ENCODE data around the gene KCNG2.
"Not testable (repeated sequence)": the region's sequence is repeated elsewhere in the genome, so short reads cannot be mapped to it uniquely, and the experiment has no call there.

The KCNG2 gene

DNA sequence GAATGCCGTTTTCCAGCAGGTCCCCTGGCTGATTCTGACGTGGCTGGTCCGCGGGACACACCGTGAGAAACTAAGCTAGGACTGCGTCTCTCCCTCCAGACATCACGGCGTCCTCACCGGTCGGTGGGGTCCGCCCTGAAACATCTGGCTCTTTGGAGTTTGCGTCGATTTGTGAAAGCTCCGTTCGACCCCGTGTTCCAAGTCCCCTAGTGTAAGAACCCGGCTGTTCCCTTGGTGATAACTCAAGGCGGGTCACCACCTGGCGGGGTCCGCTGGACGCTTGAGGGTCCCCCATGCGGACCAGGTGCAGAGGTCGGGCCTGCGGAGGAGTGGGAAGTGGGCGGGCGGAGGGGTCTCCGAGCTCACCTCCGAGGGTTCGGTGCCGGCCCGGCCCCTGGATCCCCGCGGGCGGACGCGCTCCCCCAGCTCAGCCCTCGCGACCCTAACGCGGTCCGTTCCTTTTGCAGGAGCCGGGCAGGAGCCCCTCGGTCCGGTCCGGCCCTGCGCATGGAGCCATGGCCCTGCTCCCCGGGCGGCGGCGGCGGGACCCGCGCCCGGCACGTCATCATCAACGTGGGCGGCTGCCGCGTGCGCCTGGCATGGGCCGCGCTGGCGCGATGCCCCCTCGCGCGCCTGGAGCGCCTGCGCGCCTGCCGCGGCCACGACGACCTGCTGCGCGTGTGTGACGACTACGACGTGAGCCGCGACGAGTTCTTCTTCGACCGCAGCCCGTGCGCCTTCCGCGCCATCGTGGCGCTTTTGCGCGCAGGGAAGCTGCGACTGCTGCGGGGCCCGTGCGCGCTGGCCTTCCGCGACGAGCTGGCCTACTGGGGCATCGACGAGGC is 65.6 kb downstream of the KCNG2 start:
- H3K4me3 ChIP-seq (ENCODE audit: low read depth, low read length): no peak overlapping the region

DNA sequence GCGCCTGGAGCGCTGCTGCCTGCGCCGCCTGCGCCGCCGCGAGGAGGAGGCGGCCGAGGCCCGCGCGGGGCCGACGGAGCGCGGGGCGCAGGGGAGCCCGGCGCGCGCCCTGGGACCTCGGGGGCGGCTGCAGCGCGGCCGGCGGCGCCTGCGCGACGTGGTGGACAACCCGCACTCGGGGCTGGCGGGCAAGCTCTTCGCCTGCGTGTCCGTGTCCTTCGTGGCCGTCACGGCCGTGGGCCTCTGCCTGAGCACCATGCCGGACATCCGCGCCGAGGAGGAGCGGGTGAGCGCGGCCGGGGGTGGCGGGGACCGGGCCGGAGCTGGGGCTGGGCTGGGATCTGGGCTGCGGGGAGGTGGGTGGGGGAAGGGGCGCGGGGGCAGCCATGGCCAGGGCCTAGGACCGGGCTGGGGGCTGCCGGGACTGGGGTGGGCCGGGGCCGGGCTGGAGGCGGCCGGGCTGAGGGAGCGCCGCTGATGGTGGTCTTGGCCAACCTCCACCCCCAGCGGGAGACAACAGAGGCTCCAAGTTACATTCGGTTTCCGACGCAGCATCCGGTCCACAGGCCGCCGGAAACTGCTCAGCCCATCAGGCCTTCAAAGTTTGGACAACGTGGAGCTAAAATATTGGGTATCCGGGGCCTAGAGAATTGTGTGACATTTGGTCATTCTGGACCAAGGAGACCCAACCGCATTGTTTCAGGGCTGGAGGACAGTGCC is 66.4 kb downstream of the KCNG2 start:
- no peak for DNase-seq (ENCODE audit: low read depth)

More for the DNA sequence above, 65.6 kb downstream of the KCNG2 start:
- no peak for DNase-seq (ENCODE audit: low read depth)

DNA sequence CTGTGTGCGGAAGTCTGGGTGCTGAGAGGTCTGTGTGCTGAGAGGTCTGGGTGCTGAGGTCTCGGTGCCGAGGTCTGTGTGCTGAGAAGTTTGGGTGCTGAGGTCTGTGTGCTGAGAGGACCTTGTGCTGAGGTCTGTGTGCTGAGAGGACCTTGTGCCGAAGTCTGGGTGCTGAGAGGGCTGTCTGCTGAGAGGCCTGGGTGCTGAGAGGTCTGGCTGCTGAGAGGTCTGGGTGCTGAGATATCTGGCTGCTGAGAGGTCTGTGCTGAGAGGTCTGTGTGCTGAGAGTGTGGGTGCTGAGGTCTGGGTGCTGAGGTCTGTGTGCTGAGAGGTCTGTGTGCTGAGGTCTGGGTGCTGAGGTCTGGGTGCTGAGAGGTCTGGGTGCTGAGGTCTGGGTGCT is 67.2 kb downstream of the KCNG2 start:
- DNase-seq (ENCODE audit: low read depth): not testable (repeated sequence)

More for the DNA sequence above, 66.4 kb downstream of the KCNG2 start:
- H3K4me3 ChIP-seq (ENCODE audit: low read depth, low read length): no peak overlapping the region

DNA sequence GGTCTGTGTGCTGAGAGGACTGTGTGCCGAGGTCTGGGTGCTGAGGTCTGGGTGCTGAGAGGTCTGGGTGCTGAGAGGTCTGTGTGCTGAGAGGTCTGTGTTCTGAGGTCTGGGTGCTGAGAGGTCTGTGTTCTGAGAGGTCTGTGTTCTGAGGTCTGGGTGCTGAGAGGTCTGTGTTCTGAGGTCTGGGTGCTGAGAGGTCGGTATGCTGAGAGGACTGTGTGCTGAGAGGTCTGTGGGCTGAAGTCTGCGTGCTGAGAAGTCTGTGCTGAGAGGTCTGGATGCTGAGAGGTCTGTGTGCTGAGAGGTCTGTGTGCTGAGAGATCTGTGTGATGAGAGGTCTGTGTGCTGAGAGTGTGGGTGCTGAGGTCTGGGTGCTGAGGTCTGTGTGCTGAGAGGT is 68.2 kb downstream of the KCNG2 start:
- not testable (repeated sequence) for H3K4me3 ChIP-seq (ENCODE audit: low read depth, low read length); DNase-seq (ENCODE audit: low read depth)

More for the DNA sequence above, 67.2 kb downstream of the KCNG2 start:
- not testable (repeated sequence) for H3K4me3 ChIP-seq (ENCODE audit: low read depth, low read length)

DNA sequence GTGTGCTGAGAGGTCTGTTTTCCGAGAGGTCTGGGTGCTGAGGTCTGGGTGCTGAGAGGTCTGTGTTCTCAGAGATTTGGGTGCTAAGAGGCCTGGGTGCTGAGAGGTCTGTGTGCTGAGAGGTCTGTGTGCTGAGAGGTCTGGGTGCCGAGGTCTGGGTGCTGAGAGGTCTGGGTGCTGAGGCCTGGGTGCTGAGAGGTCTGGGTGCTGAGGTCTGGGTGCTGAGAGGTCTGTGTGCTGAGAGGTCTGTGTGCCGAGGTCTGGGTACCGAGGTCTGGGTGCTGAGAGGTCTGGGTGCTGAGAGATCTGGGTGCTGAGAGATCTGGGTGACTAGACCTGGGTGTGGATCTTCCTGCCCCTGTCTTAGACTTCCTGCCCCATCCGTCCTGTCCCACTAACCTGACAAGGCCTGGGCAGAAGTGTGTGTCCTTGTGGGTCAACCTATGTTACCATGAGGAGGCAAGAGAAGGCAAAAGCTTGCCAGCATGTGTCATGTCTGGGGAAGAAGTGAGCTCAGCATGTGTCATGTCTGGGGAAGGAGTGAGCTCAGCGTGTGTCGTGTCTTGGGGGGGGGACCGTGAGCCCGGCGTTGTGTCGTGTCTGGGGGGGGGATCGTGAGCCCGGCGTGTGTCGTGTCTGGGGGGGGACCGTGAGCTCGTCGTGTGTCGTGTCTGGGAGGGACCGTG is 69.3 kb downstream of the KCNG2 start:
- no peak overlapping the region for H3K4me3 ChIP-seq (ENCODE audit: low read depth, low read length)
- no peak for DNase-seq (ENCODE audit: low read depth)

DNA sequence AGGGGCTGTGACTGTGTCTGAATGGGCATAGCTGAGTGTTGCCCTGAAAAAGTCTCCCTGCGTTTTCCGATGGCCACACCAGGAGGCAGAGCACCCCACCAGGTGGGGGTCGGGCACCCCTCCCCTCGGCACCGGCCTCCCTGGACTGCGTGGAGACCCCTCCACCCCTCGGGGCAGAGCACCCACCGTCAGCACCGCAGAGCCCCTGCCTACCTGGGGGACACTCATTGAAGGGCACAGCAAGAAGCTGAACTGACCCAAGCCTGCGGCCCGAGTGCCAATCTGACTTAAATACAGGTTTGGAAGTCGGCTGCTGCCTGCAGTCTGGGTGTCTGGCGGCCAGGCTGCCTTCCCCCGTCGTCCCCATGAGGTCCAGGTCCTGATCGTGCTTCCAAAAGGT is 69.9 kb downstream of the KCNG2 start:
- no peak overlapping the region for H3K4me3 ChIP-seq (ENCODE audit: low read depth, low read length)
- DNase-seq (ENCODE audit: low read depth): no peak

DNA sequence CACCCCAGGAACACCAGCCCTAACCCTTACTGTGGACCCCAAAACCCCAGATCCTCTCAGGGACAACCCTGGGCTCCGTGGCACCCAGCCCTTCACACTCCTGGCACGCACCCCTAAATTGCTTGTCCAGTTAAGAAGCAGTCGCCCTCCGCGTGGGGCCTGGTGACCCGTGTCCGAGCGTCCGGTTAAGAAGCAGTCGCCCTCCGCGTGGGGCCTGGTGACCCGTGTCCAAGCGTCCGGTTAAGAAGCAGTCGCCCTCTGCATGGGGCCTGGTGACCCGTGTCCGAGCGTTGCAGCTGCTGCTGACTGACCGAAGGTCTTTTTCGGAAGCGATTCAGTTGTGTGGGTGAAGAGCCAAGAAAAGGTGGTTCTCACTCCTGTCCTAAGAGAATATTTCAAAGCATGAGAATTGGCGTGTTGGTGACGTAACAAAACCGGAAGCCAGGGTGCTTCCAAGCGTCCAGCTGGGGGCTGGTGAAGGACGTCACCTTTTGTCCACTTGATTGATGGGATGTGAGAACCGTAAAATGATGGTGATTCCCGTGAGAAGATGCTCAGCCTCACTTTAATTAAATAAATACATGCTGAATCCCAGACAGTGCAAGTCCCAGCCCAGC is 70.5 kb downstream of the KCNG2 start:
- no peak for DNase-seq (ENCODE audit: low read depth)
- H3K4me3 ChIP-seq (ENCODE audit: low read depth, low read length): no peak overlapping the region

DNA sequence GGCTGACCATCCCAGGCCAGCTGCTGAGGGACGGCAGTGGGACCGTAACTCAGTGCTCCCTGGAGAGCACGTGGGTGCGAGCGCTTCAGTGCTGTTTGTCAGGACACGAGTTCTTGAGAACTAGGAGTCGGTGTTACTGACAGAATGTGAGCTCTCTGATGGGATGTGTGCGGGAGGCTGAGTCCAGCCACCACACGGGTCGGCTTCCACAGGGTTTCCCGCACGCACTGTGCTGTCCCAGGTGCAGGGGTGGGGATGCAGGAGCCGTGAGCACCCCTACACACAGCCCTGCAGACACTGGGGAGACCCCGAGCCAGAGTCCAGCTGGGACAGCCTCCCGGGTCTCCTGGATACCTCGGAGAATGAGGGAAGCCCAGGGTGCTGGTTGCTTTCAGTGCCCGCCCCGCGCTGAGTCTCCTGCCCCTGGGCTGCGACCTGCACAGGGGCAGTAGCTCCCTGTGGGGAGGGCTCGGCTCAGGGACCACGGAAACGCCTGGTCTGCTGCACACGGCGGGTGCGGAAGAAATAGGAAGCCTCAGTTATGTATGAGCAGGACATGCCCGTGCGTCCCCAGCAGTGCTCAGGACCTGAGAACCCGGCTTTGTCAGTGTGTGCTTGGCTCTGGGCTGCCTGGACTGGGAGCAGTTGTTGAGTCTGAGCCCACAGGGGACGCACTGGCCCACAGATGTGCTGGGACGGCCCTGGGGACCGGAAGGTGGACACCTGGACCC is 71.2 kb downstream of the KCNG2 start:
- no peak for DNase-seq (ENCODE audit: low read depth)
- no peak overlapping the region for H3K4me3 ChIP-seq (ENCODE audit: low read depth, low read length)

DNA sequence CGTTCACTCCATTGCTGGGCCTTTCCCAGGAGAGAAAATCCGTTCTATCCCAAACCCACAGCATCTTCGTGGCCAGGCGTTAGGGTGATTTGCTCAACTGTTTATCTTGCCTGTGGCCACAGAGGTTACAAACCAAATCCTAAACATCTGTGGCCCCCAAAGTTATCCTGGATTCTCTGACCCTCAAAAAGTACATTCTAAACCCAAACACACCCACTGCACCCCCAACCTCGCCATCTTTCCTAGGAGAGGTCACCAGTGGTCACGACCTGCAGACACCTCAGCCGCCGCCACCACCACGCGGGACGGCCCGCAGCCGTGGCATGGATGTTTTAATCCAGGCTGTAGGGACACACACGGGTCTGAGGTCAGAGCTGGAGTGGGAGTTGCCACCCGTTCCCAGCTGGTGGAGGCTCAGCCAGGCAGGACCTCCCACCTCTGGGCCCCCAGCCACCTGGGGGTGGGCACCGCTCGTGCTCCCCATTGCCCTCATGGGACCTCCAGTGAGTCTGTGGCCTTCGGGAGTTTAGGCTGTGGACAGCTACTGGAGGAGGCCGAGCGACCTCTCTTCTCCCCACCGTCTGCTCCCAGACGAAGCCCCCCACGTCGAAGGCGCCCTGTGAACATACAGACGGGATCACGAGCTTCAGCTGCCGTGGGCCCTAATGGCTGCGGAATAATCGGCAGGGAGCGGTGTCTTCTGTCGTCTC is 72.0 kb downstream of the KCNG2 start:
- DNase-seq (ENCODE audit: low read depth): no peak
- H3K4me3 ChIP-seq (ENCODE audit: low read depth, low read length): no peak overlapping the region

DNA sequence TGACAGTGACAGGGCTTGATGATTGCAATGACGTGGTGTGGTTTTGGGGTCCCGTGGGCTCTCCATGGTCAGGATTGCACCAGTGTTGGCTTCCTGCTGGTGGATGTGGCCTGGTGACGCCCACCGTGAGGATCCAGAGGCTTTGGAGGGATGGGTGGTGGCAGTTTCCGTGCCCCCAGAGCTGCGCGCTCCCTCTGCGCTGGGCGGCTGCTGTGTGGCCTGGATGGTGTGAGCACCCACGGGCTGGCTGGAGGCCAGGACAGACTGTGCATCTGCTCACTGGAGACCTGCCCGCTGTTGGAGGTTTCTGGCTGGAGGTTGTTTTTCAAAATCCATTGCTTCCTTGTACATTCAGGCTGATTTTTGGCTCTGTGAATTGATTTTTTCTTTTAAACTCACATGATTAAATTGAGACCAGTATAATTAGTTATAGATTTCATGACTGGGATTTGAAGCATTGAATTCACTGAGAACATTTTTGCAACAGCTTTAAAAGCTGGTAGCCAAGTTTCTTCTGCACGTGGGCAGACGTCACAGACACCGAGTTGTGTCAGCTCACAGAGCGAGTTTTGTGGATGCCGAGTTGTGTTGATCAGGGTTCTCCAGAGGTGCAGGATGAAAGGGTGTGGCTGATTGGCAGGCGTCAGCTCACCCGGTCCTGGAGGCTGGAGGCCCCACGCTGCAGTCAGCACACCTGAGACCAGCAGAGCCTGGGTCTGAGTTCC is 72.7 kb downstream of the KCNG2 start:
- DNase-seq (ENCODE audit: low read depth): no peak
- no peak overlapping the region for H3K4me3 ChIP-seq (ENCODE audit: low read depth, low read length)

DNA sequence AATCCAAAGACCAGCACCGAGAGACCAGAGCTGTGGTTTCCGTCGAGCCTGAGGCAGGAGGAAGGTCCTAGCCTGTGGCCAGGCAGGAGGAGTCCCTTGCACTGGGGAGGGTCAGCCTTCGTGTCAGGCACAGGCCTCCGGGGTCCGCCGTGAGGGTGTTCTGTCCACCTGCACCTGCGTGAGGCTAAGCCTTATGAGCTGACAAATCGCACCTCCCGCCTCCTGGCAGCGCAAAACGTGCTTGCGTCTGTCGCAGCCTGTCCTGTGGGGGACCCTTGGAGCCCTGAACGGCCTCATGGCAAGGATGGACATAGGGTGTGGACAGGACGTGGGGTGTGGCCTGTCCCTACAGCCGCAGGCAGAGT is 73.3 kb downstream of the KCNG2 start:
- no peak for DNase-seq (ENCODE audit: low read depth)
- H3K4me3 ChIP-seq (ENCODE audit: low read depth, low read length): no peak overlapping the region

DNA sequence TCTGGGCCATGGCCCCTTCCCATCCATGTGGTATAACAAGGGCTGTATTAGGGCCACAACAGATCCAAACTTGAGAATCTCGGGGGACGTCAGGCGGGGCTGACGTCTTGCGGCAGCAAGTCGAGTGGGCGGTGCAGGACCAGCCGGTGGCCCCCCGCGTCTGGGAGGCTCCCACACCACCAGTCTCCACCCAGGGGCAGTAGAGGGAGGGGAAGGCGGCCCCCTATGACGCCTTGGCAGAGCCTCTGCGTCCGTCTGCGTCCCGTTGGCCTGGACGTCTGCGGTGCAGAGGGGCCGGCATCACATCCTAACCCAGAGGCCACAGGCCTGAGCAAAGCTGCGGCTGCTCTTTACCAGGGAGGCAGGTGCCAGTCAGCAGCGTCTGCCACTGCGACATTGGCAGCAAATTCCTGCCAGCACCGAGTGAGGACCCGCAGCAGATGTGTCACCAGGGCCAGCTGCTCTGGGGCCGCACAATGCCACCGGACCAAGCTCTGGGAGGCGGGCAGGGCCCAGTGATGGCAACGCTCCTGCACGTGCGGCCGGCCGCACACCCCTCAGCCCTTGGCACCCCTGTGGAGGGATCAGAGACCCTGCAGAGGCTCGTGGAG is 73.8 kb downstream of the KCNG2 start:
- no peak for DNase-seq (ENCODE audit: low read depth)
- H3K4me3 ChIP-seq (ENCODE audit: low read depth, low read length): no peak overlapping the region

DNA sequence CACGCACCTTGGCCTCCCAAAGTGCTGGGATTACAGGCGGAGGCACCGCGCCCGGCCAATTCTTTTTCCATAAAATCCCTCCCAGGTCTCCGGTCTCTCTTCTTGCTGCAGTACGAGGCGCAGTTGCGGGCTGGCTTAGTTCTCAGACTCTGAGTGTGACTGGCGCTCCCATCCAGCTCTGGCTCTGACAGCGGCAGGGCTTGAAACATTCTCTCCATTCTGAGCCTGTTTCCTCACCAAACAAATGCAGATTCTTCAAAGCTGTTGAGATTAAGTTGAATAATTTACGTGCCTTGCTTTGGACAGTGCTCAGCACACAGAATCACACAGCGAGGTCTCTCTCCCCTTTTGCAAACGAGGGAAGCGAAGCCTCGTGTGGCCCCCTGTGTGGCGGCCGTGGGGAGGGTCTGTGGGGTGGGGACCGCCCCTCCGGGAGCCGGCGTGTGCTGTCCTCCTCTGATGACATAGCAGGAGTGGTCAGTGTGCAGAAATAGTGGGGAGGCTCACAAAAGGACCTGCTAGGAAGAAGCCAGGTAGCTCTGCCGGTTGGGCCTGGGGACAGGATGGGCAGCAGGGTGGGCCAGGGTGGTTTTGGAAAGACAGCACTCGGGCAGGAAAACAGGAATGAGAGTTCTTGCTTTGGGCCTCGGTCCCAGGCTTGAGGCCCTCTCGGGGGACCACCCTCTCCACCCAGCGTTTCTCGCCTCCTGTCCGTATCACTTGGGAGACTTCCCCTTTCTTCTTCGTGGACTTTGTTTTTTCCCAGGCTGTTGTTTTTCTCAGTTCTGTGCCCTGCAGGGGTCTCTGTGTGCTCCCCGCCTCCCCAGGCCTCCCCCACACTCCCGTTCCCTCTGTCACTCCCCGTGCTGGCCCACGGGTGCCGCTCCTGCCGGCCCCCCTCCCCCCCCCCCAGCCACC is 75.0 kb downstream of the KCNG2 start:
- no peak for DNase-seq (ENCODE audit: low read depth)
- H3K4me3 ChIP-seq (ENCODE audit: low read depth, low read length): no peak overlapping the region

DNA sequence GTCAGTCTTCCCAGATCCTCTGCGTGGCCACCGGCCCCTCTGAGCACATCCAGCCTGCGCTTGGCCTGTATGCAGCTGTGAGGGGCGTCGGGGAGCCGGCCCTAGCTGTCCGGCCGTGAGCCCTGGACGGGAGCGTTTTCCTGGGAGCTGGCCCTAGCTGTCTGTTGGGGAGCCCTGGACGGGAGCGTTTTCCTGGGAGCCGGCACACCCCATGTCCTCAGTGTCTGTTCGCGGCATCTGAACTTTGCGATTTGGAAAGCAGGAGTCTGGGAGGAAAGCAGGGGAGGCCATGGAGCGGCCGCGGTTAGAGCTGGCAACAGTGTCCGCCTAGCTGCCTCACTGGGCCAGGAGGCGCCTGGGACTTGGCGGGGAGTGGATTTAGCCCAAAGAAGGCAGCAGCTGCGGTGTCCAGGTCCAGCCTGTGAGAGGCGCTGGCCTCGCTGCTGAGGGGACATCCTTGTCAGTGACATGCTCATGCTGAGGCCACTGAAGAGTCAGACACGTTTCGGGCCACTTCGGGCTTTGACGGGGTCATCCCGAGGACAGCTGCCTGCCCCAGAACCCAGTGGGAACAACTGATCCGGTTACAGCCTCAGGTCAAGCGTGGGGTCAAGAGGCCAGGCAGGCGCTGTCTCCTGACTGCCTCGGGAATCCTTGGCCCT is 75.8 kb downstream of the KCNG2 start:
- no peak for DNase-seq (ENCODE audit: low read depth)
- H3K4me3 ChIP-seq (ENCODE audit: low read depth, low read length): no peak overlapping the region

DNA sequence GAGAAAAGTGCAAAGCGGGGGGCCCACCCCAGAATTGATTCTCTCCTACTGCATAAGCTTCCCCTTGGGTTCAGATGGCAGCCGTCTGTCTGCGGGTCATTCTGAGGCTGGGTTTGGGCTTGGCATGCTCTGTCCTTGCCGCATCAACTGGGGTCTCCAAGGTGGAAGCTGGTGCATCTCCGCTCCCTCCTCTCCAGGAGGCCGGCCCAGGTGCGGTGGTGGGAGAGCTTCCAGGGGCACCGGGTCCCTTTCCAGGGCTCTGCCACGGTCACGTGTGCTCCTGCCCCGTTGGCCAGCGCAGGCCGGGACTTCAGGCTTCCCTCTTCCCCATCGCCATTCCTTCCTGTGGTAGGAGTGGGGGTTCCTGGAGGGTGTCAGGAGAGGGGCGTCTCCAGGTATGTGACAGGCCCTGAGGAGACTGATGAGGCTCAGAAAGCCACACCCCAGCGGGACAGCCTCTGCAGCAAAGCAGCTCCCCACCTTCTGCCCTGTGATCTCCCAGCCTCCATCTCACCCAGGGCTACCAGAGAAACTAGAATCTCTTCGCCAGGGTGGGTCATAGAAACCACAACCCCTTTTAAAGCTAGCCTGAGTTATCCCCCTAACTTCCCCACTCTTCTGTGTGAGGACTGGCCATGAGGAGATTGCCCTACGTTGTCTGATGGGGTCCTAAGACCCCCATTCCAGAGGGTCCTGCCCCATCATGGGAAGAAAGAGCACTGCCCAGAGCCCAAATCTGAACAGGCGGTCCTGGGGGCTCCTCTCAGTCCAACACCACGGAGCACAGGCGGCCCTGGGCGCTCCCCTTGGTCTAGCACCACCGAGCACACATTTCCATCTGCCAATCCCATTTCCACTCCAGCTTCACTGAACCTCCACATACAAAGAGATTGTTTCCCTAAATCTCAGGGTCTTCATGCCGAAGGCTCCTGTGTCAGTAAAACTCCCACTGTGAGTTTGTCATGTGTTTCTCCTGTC is 77.1 kb downstream of the KCNG2 start:
- DNase-seq (ENCODE audit: low read depth): no peak
- no peak overlapping the region for H3K4me3 ChIP-seq (ENCODE audit: low read depth, low read length)
